Breast epithelium (tissue), 3 donors: ENCODE results near the gene SGPP1.

Experiments used
- CTCF ChIP-seq, 3 donors: fragments of 450-650 bp; IDR thresholded peaks; one replicate each; pipeline ENCODE4 v1.5.1; 2016 to 2017; ENCODE audit warnings: antibody characterized with exemption in 3 of 3, mild to moderate bottlenecking in 3 of 3, moderate library complexity in 3 of 3
- POLR2A ChIP-seq: fragments of 450-650 bp; IDR thresholded peaks from one replicate; pipeline ENCODE4 v1.6.1; 2016; ENCODE audit warnings: antibody characterized with exemption, mild to moderate bottlenecking, moderate library complexity
- POLR2AphosphoS5 ChIP-seq, 3 donors: sonication (generic); formaldehyde crosslinking; IDR thresholded peaks; one replicate each; pipeline ENCODE4 v1.6.1; 2017; ENCODE audit warnings: antibody characterized with exemption in 3 of 3

- no peak for TF ChIP-seq POLR2AphosphoS5 (IDR thresholded peaks at IDR 0.05)
- no peak for TF ChIP-seq CTCF (IDR thresholded peaks at IDR 0.05)
- TF ChIP-seq POLR2A, result no peak
These were observed 68.1 kb downstream of the SGPP1 start for GRCh38 chr14:63659726-63660125.
